IPS-NIHi7 (cell line): ENCODE measurements around the gene PLCL2.
A peak's percentile ranks its signal among the peaks of the same experiment; 100 is the strongest.

Source experiments
- DNase-seq: peaks from one replicate; pipeline ENCODE4 v3.0.0; 2012; ENCODE audit warnings: mixed read lengths; ENCODE audit errors: extremely low spot score

PLCL2 gene

GRCh38 chr3:16865335-16865734 lies 19.4 kb upstream of the PLCL2 start:
- DNase-seq, result no peak

GRCh38 chr3:16866571-16866970 lies 18.2 kb upstream of the PLCL2 start:
- DNase-seq, result no peak

DNA sequence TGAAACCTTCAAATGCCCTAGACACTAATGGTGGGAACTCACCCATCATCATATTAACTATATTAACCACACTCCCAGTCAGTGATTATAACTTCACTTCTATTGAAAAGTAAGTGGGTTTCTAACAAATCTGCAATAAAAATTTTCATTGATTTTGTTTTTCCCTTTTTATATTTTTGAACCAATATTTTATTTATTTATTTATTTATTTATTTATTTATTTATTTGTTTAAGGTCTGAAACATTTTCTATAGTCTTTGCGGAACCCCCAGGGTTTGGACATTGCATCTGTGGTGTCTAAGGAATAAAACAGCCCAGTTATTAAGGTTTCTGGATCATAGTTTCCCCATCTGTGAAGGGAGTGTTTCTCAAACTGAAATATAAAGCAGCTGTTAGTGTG lies 16.2 kb upstream of the PLCL2 start:
- DNase-seq, result no peak

- no peak for DNase-seq
These were observed 15.3 kb upstream of the PLCL2 start for GRCh38 chr3:16869261-16870005.

DNA sequence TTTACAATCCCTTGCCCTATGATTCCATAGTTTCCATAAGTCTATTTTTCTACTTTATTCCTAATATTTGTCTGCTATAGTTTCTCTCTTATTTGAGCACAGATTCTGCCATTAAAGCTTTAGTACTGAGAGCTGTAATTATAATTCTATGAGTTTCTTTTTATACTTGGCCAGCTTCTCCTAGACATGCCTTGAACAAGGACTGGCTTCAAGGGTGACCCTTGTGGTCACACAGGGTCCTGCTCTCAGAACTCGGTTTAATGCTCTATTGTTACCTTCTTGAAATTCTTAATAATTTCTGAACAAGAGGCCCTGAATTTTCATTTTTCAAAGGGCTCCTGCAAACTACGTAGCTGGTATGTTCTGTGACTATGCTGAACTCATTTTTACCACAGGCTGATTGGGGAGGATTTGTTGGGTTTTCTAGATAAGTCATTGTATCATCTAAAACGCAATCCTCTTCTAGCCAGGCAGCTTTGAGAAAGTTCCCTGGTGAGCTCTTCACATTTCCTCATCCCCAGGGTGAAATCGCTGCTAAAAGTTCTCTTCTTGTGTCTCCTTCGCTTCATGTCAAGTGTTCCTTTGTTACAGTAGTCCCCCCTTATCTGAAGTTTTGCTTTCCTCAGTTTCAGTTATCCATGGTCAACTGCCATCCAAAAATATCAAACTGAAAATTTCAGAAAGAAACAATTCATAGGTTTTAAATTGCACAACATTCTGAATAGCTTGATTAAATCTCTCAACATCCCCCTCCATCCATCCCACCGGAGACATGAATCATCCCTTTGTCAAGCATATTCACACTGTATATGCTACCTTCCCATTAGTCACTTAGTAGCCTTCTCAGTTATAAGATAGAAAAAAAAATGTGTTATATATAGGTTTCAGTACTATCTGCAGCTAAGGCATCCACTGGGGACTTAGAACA lies 12.6 kb upstream of the PLCL2 start:
- DNase-seq, result no peak

GRCh38 chr3:16873872-16874271 lies 10.9 kb upstream of the PLCL2 start:
- no peak for DNase-seq

DNA sequence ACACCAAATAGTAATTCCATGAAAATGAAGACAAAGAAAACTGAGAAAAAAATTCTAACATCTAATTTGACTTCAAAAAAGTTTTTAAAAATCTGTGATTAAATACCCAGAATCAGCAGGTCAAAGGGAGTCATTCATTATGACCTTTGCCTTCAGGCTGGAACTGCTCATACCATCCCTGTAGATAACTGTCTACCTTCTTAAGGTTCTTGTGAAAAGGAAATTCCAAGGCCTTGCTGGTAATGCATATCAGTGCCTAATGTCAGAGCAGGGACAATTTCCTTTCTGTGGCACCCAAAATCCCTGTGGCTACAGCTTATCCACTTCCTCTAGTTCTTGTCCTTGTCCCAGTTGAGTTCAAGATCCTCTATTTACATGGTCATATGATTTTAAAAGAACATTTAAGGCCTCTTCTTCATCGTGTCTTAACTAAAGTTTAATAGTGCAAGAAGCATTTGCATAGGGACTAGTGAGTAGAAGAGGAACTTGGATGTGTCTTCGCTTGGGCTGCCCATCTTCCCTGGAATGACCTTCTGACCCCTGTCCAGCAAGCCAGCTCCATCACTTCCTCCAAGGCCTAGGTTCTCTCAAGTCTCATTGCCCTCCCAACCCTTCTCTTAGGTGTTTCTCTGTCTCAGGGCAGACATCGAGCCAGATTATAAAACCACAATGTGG lies 8.7 kb upstream of the PLCL2 start:
- no peak for DNase-seq

- DNase-seq, result no peak
These were observed 7.2 kb upstream of the PLCL2 start for GRCh38 chr3:16877505-16877904.

GRCh38 chr3:16877911-16878310 lies 6.8 kb upstream of the PLCL2 start:
- DNase-seq, result no peak

DNA sequence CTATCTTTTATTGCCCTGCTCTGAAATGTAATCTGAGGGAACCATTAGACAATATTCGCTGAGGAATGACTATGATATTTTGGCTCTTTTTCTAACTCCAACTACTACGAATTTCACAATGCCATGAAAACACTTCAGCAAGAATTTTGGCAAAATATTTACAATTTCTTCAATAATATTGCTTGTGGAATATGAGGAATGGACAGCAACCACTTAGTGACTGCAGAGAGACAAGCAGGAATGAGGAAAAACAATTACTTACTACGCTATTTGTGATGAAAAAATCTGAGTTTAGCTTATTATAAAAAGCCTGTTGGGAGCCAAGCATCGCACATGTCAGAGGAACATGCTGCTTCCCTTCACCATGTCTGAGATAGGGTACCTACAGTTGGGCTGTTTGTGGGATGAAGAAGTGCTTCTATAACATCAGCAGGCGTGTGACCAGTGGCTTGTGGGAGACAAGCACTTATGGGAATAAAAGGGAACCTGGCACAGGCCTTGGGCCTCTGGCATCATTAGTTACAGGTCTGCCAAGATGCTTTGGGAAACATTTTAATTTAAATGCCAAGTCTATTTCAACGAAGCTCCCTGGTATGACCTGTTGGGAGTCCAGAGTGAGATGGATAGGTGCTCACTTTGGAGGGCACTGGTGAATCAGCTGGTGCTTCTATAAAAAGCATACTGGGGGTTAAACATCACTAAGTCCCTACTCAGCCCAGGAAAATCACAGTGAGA lies 2.7 kb upstream of the PLCL2 start:
- no peak for DNase-seq

DNA sequence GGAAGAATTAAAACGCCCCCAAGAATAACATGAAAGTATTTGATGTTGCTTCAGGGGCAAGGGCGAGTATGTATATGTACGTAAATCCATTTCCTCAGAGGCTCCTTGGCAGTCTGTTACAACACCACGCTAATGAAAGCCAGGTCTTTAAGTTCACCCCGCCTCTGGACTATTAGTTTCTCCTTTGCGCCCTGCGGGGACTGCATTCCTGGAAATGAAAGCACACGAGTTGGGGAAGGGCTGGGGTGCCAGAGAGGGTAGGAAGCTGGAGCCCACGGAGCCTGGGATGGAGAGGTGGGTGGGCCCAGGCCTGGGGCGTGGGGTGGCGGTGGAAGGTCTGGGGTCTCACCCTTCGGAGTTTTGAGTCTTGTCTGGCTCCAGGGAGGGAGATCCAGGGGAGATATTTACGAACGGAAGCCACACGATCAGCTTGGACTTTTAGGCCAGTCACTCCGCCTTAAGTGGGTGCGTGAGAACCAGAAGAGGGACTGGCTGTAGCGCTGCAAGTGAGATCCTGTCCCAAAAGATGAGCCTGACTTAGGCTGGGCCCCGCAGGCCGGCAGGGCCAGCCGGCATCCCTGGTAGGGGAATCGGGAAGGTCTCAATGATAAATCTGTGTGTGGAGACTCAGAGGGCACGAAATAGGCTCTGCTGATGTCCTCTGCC lies 1.6 kb upstream of the PLCL2 start:
- DNase-seq, result peak; percentile 22

DNA sequence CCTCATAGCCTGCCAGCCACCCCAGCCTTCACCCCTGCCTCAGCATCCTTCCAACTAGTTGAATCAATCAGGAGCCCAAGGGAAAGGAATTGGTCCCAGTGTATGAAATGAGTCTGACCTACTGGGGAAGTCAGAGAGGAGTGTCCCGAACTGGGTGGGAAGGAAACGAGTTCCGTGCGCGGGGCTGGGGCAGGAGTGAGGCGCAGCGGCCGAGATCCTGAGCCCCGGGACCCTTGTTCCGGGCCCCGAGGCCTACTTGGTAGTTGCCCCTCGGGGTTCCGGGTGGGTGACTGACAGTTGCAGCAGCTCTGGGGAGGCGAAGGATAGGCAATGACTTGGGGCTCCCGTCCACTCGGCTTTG lies 1.1 kb upstream of the PLCL2 start:
- DNase-seq, result no peak

DNA sequence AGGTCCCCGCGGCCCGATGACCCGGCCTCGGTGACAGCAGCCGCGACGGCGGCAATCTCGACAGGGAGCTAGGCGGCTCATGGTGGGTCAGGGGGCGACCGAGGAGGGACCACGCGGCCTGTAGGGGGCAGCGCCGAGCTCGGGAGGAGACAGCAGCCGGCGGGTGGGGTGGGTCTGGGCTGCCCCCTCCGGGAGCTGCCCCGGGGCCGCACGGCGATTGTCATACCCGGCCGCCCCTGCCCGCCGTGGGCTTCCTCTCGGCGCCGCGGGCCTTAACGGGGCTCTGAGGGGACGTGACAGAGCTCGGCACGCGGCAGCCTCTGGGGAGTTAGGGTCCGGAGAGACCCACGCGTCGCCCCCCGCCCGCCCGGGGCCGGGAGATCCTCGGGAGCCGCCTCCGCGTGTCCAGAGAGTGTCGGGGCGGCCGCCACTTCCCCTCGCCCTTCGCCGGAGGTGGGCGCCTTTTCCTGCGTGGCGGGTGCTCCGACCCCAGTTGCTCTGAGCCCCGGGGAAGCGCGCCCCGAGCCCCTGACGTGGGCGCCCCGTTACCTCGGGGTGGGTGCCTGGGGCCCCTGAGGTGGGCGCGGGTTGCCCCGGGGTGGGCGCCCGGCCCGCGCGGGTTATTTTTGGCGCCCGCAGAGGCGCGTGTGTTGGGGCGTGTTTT lies 539 bp upstream of the PLCL2 start:
- DNase-seq, result peak; percentile 95

DNA sequence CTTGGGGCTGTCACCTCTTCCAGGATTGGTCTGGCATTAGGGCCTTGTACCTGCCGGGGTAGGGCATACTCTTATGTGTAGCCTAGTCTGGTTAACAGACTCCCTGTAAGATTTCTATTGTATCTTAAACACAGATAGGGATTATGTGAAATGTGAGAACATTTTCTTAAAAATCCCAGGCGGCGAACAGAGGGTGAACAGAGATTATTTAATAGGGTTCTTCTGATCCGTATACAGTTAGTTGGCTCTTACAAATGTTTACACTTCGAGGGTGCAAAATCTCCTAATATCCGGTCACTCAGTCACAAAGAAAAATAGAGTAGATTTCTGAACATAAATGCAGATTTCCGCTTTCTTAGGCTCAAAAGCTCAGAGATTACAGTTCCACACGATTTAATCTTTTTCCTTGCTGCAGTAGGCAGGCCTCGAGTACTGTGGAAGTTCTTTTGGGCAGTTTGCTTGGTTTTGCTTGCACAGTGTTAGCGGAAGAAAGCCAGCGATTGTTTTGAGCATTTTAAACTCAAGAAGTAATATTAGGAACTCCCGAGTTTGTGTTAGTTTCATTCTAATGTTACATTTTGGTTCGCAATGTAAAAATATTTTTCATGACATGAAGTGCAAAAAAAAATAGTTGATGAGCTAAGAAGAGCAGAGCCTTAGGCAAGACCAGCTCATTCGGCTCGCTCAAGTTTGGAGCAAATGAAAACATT lies 993 bp downstream of the PLCL2 start:
- DNase-seq, result no peak

GRCh38 chr3:16886303-16886683 lies 1.5 kb downstream of the PLCL2 start:
- no peak for DNase-seq

- no peak for DNase-seq
These were observed 2.4 kb downstream of the PLCL2 start for GRCh38 chr3:16887130-16887529.

- no peak for DNase-seq
These were observed 3.6 kb downstream of the PLCL2 start for GRCh38 chr3:16888356-16888755.

- DNase-seq, result no peak
These were observed 4.2 kb downstream of the PLCL2 start for GRCh38 chr3:16888785-16889607.

DNA sequence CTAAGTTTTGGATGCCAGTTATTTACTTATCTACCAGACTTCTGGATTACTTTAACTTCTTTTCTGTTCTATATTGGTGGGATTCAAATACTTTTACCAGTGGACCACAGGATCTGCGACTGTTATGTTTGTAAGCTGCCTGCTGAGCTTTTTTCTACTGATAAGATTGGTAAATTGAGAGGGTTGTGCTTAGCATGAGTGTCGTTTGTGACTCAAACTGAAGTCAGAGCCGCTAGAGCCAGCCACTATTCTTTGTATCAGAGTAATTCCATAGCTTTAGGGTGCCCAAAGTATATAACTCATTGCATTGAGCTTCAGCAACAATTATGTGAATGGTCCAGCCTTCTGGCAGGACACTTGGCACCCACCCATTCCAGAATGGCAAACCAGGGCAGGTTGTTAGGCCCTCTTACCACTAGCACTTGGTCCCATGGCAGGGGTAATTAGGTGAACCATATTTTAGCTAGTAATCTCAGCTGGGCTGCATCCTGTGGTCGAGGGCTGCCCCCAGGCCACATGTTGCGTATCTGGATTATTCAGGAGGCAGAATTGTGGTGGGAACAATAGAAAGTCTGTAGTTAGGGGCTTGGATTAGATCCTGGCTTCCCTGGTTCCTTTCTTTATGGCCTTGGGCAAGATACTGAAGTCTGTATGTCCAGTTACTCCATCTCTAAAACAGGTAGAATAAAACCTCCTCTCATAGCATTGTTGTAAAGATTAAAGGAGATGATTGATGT lies 6.0 kb downstream of the PLCL2 start:
- DNase-seq, result no peak
